ENCODE data around the gene KCNJ3.
"Not testable (repeated sequence)": the region's sequence is repeated elsewhere in the genome, so short reads cannot be mapped to it uniquely, and the experiment has no call there.

KCNJ3 gene

DNA sequence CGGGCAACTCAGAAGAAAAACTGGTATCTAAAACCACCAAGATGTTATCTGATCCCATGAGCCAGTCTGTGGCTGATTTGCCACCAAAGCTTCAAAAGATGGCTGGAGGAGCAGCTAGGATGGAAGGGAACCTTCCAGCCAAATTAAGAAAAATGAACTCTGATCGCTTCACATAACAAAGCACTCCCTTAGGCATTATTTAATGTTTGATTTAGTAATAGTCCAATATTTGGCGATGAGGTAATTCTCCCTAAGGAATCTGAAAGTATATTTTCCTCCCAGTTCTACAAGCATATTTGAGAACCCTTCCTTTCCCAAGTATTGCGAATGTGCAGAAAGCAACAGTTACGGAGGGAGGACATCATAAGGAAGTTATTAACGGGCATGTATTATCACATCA is 156.6 kb downstream of the KCNJ3 start:
- no peaks in the 10 kb centered on the region for H3K4me1 ChIP-seq (ENCODE audit: control insufficient read depth, insufficient read depth, low read length)
- CTCF ChIA-PET: no interaction called here
- TF ChIP-seq ZNF623 (tag by site-specific recombination; IDR thresholded peaks at IDR 0.05) (no peak), KLF9 (tag by site-specific recombination; IDR thresholded peaks at IDR 0.05; ENCODE audit: low read depth) (no peak), TSHZ1 (tag by site-specific recombination; IDR thresholded peaks at IDR 0.05; ENCODE audit: borderline replicate concordance) (no peak), ZNF585B (tag by site-specific recombination; IDR thresholded peaks at IDR 0.05) (no peak), ZSCAN30 (tag by site-specific recombination; IDR thresholded peaks at IDR 0.05) (no peak), ZNF138 (tag by site-specific recombination; IDR thresholded peaks at IDR 0.05; ENCODE audit: borderline replicate concordance) (no peak)
- TF ChIP-seq, protein P1, sequence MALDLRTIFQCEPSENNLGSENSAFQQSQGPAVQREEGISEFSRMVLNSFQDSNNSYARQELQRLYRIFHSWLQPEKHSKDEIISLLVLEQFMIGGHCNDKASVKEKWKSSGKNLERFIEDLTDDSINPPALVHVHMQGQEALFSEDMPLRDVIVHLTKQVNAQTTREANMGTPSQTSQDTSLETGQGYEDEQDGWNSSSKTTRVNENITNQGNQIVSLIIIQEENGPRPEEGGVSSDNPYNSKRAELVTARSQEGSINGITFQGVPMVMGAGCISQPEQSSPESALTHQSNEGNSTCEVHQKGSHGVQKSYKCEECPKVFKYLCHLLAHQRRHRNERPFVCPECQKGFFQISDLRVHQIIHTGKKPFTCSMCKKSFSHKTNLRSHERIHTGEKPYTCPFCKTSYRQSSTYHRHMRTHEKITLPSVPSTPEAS (tag by site-specific recombination; IDR thresholded peaks at IDR 0.05): no peak
- no peak overlapping the region for H3K27ac ChIP-seq (ENCODE audit: extremely low read depth, low read depth, low read length)
- H3K9me3 ChIP-seq (ENCODE audit: control insufficient read depth, insufficient read depth, low read depth, low read length): no peaks in the 10 kb centered on the region
- no peak overlapping the region for H3K4me3 ChIP-seq (ENCODE audit: low read depth, low read length)
- POLR2A ChIA-PET: no interaction called here
- H3K36me3 ChIP-seq (ENCODE audit: control insufficient read depth in 2 of 2, insufficient read depth in 1 of 2, low read length in 2 of 2): no peaks in the 10 kb centered on the region

- H3K9me3 ChIP-seq (ENCODE audit: control insufficient read depth, insufficient read depth, low read depth, low read length); H3K27ac ChIP-seq (ENCODE audit: extremely low read depth, low read depth, low read length); H3K36me3 ChIP-seq (ENCODE audit: control insufficient read depth in 2 of 2, insufficient read depth in 1 of 2, low read length in 2 of 2); POLR2A ChIA-PET; H3K4me3 ChIP-seq (ENCODE audit: low read depth, low read length); CTCF ChIA-PET; H3K4me1 ChIP-seq (ENCODE audit: control insufficient read depth, insufficient read depth, low read length): not testable (repeated sequence)
Observed at GRCh38 chr2:154867151-154867550, 168.7 kb downstream of the KCNJ3 start.

GRCh38 chr2:154875999-154876398 is 177.5 kb downstream of the KCNJ3 start:
- Histone ChIP-seq H3K36me3 (ENCODE audit: control insufficient read depth in 2 of 2, insufficient read depth in 1 of 2, low read length in 2 of 2) (no peaks in the 10 kb centered on the region), H3K4me3 (ENCODE audit: low read depth, low read length) (no peak overlapping the region), H3K27ac (ENCODE audit: extremely low read depth, low read depth, low read length) (no peak overlapping the region), H3K9me3 (ENCODE audit: control insufficient read depth, insufficient read depth, low read depth, low read length) (no peaks in the 10 kb centered on the region), H3K4me1 (ENCODE audit: control insufficient read depth, insufficient read depth, low read length) (no peaks in the 10 kb centered on the region)
- CTCF ChIA-PET: no interaction called here
- TF ChIP-seq ZNF23 (tag by site-specific recombination; IDR thresholded peaks at IDR 0.05; ENCODE audit: borderline replicate concordance) (no peak), ZNF202 (tag by site-specific recombination; IDR thresholded peaks at IDR 0.05; ENCODE audit: borderline replicate concordance) (no peak), REPIN1 (tag by site-specific recombination; IDR thresholded peaks at IDR 0.05; ENCODE audit: low read depth) (no peak), ZNF24 (tag by site-specific recombination; IDR thresholded peaks at IDR 0.05) (no peak), ZNF223 (tag by site-specific recombination; IDR thresholded peaks at IDR 0.05) (no peak), ZNF10 (tag by site-specific recombination; IDR thresholded peaks at IDR 0.05) (no peak)
- POLR2A ChIA-PET: no interaction called here

DNA sequence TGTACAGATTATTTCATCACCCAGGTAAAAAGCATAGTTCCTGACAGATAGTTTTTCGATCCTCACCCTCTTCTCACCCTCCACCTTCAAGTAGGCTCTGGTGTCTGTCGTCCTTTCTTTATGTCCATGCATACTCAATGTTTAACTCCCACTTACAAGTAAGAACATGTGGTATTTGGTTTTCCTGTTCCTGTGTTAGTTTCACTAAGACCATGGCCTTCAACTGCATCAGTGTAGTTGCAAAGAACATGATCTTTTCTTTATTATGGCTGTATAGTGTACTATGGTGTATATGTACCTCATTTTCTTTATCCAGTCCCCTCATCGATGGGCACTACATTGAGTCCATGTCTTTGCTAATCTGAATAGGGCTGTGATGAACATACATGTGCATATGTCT is 184.2 kb downstream of the KCNJ3 start:
- CTCF ChIA-PET: no interaction called here
- no peak for TF ChIP-seq ZNF157 (tag by site-specific recombination; IDR thresholded peaks at IDR 0.05)
- no peak for TF ChIP-seq ZNF221 (tag by site-specific recombination; IDR thresholded peaks at IDR 0.05; ENCODE audit: borderline replicate concordance)
- no peak for TF ChIP-seq SCRT2 (tag by site-specific recombination; IDR thresholded peaks at IDR 0.05)
- TF ChIP-seq IKZF3 (tag by site-specific recombination; IDR thresholded peaks at IDR 0.05): no peak
- no peak for TF ChIP-seq ZBTB1 (tag by site-specific recombination; IDR thresholded peaks at IDR 0.05)
- TF ChIP-seq BCL11A (tag by site-specific recombination; IDR thresholded peaks at IDR 0.05; ENCODE audit: low read depth): no peak
- TF ChIP-seq OVOL3 (tag by site-specific recombination; IDR thresholded peaks at IDR 0.05): no peak
- no peak for TF ChIP-seq KLF9 (tag by site-specific recombination; IDR thresholded peaks at IDR 0.05; ENCODE audit: low read depth)
- H3K4me3 ChIP-seq (ENCODE audit: low read depth, low read length): no peak overlapping the region
- no peaks in the 10 kb centered on the region for H3K36me3 ChIP-seq (ENCODE audit: control insufficient read depth in 2 of 2, insufficient read depth in 1 of 2, low read length in 2 of 2)
- H3K4me1 ChIP-seq (ENCODE audit: control insufficient read depth, insufficient read depth, low read length): no peaks in the 10 kb centered on the region
- no peak overlapping the region for H3K27ac ChIP-seq (ENCODE audit: extremely low read depth, low read depth, low read length)
- no peaks in the 10 kb centered on the region for H3K9me3 ChIP-seq (ENCODE audit: control insufficient read depth, insufficient read depth, low read depth, low read length)
- POLR2A ChIA-PET: no interaction called here

All from HEK293 (cell line).